AG04449 (cell line): Measurements from ENCODE around the gene BATF2.

Experiments used
- CTCF ChIA-PET: fragments of 350-600 bp; formaldehyde crosslinking; extraction: SDS; loops from one replicate; lab custom pipeline; 2021; ENCODE audit warnings: antibody characterized with exemption; lab: Yijun Ruan, JAX
- POLR2A ChIA-PET: fragments of 400-600, 350-600 bp; formaldehyde crosslinking; extraction: SDS; loops from one replicate; lab custom pipeline; 2020; ENCODE audit warnings: antibody characterized with exemption, inconsistent platforms; lab: Yijun Ruan, JAX
- DNase-seq: peaks from one replicate; pipeline ENCODE4 v3.0.0-alpha.2; 2010; ENCODE audit warnings: low read depth, low spot score
- H3K4me3 ChIP-seq: 2 replicates; pipeline ENCODE4 v1.5.1; 2011; ENCODE audit warnings: low read depth, mild to moderate bottlenecking, control low read depth, low read length
- TF ChIP-seq, protein P1 (sequence below): IDR thresholded peaks from one replicate; pipeline ENCODE4 v1.5.1; 2011; ENCODE audit warnings: mild to moderate bottlenecking, moderate library complexity, low read length, control low read depth, inconsistent platforms; ENCODE audit not compliant: insufficient read depth; ENCODE audit errors: missing control alignments

Gene BATF2

DNA sequence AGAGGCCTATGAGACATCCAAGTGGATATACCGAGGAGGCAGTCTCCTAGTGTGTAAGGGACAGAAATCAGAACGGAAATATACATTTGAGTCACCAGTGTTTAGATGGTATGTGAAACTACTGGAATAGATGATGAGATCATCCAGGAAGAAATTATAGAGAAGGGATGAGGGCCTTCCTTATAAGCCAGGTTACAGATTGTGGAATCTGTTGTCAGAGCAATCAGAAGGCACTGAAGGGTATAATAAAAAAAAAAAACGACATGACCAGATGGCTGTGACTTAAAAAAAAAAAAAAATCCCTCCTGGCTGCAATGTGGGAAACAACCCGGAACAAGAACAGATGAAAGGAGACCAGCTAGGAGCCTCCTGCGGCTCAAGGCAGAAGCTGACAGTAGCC, 27.6 kb downstream of the BATF2 start:
- TF ChIP-seq, protein P1, sequence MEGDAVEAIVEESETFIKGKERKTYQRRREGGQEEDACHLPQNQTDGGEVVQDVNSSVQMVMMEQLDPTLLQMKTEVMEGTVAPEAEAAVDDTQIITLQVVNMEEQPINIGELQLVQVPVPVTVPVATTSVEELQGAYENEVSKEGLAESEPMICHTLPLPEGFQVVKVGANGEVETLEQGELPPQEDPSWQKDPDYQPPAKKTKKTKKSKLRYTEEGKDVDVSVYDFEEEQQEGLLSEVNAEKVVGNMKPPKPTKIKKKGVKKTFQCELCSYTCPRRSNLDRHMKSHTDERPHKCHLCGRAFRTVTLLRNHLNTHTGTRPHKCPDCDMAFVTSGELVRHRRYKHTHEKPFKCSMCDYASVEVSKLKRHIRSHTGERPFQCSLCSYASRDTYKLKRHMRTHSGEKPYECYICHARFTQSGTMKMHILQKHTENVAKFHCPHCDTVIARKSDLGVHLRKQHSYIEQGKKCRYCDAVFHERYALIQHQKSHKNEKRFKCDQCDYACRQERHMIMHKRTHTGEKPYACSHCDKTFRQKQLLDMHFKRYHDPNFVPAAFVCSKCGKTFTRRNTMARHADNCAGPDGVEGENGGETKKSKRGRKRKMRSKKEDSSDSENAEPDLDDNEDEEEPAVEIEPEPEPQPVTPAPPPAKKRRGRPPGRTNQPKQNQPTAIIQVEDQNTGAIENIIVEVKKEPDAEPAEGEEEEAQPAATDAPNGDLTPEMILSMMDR, result no peak
- ChIA-PET POLR2A (no interaction called here), CTCF (no interaction called here)
- peak; percentile 21 for DNase-seq
- no peak overlapping the region for H3K4me3 ChIP-seq

- CTCF ChIA-PET, result no interaction called here
- TF ChIP-seq, protein P1, result no peak
- POLR2A ChIA-PET, result no interaction called here
- no peak overlapping the region for H3K4me3 ChIP-seq
- DNase-seq, result no peak
Observed at GRCh38 chr11:64967375-64967774, 29.4 kb downstream of the BATF2 start.

DNA sequence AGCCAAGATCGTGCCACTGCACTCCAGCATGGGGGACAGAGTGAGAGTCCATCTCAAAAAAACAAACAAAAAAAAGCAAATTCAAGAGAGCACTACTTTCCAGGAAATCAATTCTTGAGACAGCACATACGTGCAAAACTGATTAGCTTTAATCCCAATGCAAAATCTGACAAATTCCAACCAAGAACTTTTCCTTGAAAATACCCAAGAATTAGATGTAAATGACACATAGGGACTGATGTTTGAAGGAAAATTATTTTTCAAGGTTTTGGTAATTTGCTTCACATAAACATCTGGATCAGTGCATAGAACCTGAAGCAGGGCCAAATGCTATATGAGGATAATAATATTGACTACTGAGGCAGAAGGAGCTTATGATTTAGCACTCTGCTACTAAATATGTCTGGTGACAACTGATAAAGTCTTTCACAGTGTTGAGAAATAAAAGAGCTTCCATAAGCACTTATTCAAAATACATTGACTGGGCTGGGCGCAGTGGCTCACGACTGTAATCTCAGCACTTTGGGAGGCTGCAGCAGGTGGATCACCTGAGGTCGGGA, 33.6 kb downstream of the BATF2 start:
- ChIA-PET CTCF (interaction anchor here (1.0 to 1.4 kb wide), 3 partner anchors 10 to 75 kb away, joined by 3 to 6 read pairs (median 3); partner anchors contain the start of gene ARL2), POLR2A (no interaction called here)
- TF ChIP-seq, protein P1, result no peak
- no peak for DNase-seq
- no peak overlapping the region for H3K4me3 ChIP-seq

DNA sequence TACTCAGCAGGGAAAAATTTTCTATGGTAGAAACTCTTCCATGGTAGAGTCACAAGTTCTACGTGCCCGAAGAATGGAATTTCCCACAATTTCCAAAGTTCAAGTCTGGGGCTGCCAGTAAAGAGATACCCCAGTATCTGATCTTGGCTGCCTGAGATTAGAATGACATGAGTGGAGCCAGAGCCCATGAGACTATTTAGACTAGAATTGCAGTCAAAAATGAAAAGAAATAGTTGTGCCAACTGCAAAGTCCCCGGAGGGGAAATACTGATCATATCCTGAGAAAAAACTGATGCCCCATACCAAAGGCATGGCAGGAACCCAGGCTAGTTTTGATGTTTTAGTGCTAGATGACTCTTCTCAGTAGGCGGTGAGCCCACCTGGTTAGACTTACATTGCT, 36.1 kb downstream of the BATF2 start:
- no peak for DNase-seq
- no peak overlapping the region for H3K4me3 ChIP-seq
- ChIA-PET CTCF (no interaction called here), POLR2A (no interaction called here)
- TF ChIP-seq, protein P1, result no peak

DNA sequence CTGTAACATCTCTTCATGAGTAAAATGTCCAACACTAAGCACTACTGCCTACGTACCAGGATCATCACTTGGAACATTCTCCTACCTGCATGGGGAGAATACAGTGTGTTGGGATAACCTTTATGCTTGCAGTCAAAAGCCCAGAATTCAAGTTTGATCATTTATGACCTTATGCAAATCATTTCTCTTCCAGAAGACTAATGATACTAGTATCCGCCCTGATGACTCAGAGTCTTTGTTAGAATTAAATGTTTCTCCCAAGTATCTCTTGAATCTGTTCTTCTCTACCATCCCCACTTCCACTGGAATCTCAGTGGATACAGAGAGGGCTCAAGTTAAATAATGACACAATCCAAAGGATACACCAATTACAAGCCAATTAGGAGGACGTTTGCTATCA, 37.3 kb downstream of the BATF2 start:
- DNase-seq, result no peak
- TF ChIP-seq, protein P1, result no peak
- POLR2A ChIA-PET, result no interaction called here
- CTCF ChIA-PET, result no interaction called here
- no peak overlapping the region for H3K4me3 ChIP-seq

DNA sequence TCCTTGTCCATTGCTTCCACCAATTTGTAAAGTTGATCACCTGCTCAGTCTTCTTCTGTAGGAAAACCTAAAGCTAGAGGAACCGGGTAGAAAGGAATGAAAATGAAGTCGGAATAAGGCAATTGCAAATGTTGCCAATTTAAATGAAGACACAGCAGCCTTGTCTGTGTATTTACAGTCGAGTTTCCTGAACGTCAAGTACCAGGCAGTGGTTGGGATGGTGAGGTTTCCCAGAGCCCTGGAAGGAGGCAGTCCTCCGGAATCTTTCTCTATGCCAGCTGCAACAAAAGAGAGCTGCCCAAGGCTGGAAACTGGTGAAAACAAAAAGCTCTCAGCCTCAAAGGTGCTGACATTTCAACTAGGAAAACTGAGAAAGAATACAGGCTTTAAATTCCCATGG, 42.6 kb downstream of the BATF2 start:
- H3K4me3 ChIP-seq, result no peak overlapping the region
- TF ChIP-seq, protein P1, result no peak
- ChIA-PET CTCF (interaction anchor here (1.6 kb wide), 1 partner anchor 60 kb away, joined by 4 read pairs; no protein-coding TSS in a partner anchor), POLR2A (no interaction called here)
- DNase-seq, result no peak
